GM12878 (cell line): ENCODE results near the gene IQGAP3. TPM values are rescaled to one million over a fixed set of nuclear protein-coding genes. Genes with fewer than 3 reads are reported as not detected.

Experiments used
- ATAC-seq: fragments of 200-7000 bp; cut with Tn5 transposase; 3 replicates; pipeline ENCODE4 v1.9.1; 2020; ENCODE audit warnings: mild to moderate bottlenecking, moderate library complexity
- BruUV-seq: library from RNA; stranded (reverse); fragments of 400-500 nt; replicated peaks from 2 replicates; lab custom pipeline; 2021; lab: Mats Ljungman, UMichigan
- CTCF ChIA-PET: fragments of 300-600 bp; sonication (Branson Sonifier 250); formaldehyde crosslinking; extraction: SDS; loops from one replicate; lab custom pipeline; 2021; ENCODE audit warnings: inconsistent platforms; lab: Yijun Ruan, JAX
- POLR2A ChIA-PET: fragments of 350-600 bp; formaldehyde crosslinking; extraction: SDS; loops from one replicate; lab custom pipeline; 2021; ENCODE audit warnings: inconsistent platforms; lab: Charles Lee
- RAD21 ChIA-PET: fragments of 300-600 bp; sonication (Branson Sonifier 250); formaldehyde crosslinking; loops from one replicate; lab custom pipeline; 2023; ENCODE audit warnings: antibody characterized with exemption; ENCODE audit not compliant: unreplicated experiment; lab: Charles Lee
- SMC1A ChIA-PET: fragments of 300-600 bp; sonication (Branson Sonifier 250); formaldehyde crosslinking; loops from one replicate; lab custom pipeline; 2023; ENCODE audit not compliant: unreplicated experiment, uncharacterized antibody; lab: Charles Lee
- DNase-seq: peaks from one replicate; pipeline ENCODE4 v3.0.0-alpha.2; 2011; ENCODE audit warnings: low read depth, low spot score
- FAIRE-seq: peaks from 3 replicates; lab custom pipeline; 2011; peaks lifted over from hg19 to GRCh38; lab: Jason Lieb, UNC
- H2AFZ ChIP-seq: 2 replicates; pipeline ENCODE4 v1.6.0; 2011; ENCODE audit warnings: low read depth, low read length, control low read depth; ENCODE audit not compliant: control insufficient read depth
- H3K27ac ChIP-seq: 2 replicates; pipeline ENCODE4 v1.5.1; 2011; ENCODE audit warnings: control low read depth; ENCODE audit not compliant: control insufficient read depth, insufficient read depth
- H3K27me3 ChIP-seq, 2 experiments: replicated peaks in 1 of 2; 2 replicates each; pipeline versions ENCODE4 v1.6.0 to v1.6.1; 2011; ENCODE audit warnings: low read length in 1 of 2; ENCODE audit not compliant: control insufficient read depth in 2 of 2, insufficient read depth in 2 of 2
- H3K36me3 ChIP-seq, 2 experiments: 2 replicates each; pipeline ENCODE4 v1.5.1; 2011; ENCODE audit warnings: low read length in 1 of 2; ENCODE audit not compliant: control insufficient read depth in 2 of 2, insufficient read depth in 2 of 2
- H3K4me1 ChIP-seq: 2 replicates; pipeline ENCODE4 v1.6.1; 2011; ENCODE audit warnings: mild to moderate bottlenecking, low read length, moderate library complexity, mixed read lengths; ENCODE audit not compliant: control insufficient read depth, insufficient read depth
- H3K4me2 ChIP-seq: 2 replicates; pipeline ENCODE4 v1.6.0; 2011; ENCODE audit warnings: control low read depth; ENCODE audit not compliant: control insufficient read depth, insufficient read depth
- H3K4me3 ChIP-seq: fragments of 200-600 bp; sonication (generic); 2 replicates; pipeline ENCODE4 v1.5.1; 2016
- H3K79me2 ChIP-seq: 2 replicates; pipeline ENCODE4 v1.6.0; 2011; ENCODE audit warnings: low read length; ENCODE audit not compliant: control insufficient read depth, insufficient read depth
- H3K9ac ChIP-seq: 2 replicates; pipeline ENCODE4 v1.8.0; 2011; ENCODE audit warnings: low read length, control low read depth, mixed read lengths; ENCODE audit not compliant: control insufficient read depth, insufficient read depth
- H3K9me3 ChIP-seq: replicated peaks from 3 replicates; pipeline ENCODE4 v1.5.1; 2011; ENCODE audit warnings: mild to moderate bottlenecking, low read length; ENCODE audit not compliant: control insufficient read depth, insufficient read depth
- H4K20me1 ChIP-seq: 2 replicates; pipeline ENCODE4 v1.6.0; 2011; ENCODE audit not compliant: control insufficient read depth, insufficient read depth
- E2F4 ChIP-seq: IDR thresholded peaks from 2 replicates; pipeline ENCODE4 v1.6.1; 2012; ENCODE audit warnings: low read depth, low read length, improper control_type of control experiment
- EED ChIP-seq: sonication (generic); IDR thresholded peaks from 2 replicates; pipeline ENCODE4 v1.6.1; 2016; ENCODE audit warnings: antibody characterized with exemption, low read depth
- HDAC2 ChIP-seq: fragments of 200-600 bp; sonication (generic); IDR thresholded peaks from 2 replicates; pipeline ENCODE4 v1.6.1; 2017
- IRF4 ChIP-seq: IDR thresholded peaks from 2 replicates; pipeline ENCODE4 v1.6.1; 2011; ENCODE audit warnings: low read depth, low read length
- IRF5 ChIP-seq: fragments of 450-650 bp; IDR thresholded peaks from 2 replicates; pipeline ENCODE4 v1.6.1; 2017; ENCODE audit warnings: borderline replicate concordance
- JUND ChIP-seq: IDR thresholded peaks from 2 replicates; pipeline ENCODE4 v1.6.1; 2012; ENCODE audit warnings: low read depth, mild to moderate bottlenecking, low read length, improper control_type of control experiment, moderate library complexity
- SKIL ChIP-seq: fragments of 450-650 bp; IDR thresholded peaks from 2 replicates; pipeline ENCODE4 v1.6.1; 2017; ENCODE audit warnings: mild to moderate bottlenecking, low read depth, inconsistent platforms; ENCODE audit not compliant: poor library complexity, severe bottlenecking
- SMAD5 ChIP-seq: IDR thresholded peaks from 2 replicates; pipeline ENCODE4 v1.6.1; 2016; ENCODE audit warnings: antibody characterized with exemption, low read depth
- YBX1 ChIP-seq: fragments of 450-650 bp; IDR thresholded peaks from 2 replicates; pipeline ENCODE4 v1.6.1; 2016; ENCODE audit warnings: antibody characterized with exemption
- ZNF384 ChIP-seq: IDR thresholded peaks from 2 replicates; pipeline ENCODE4 v1.6.1; 2012; ENCODE audit warnings: low read depth, mild to moderate bottlenecking, low read length, improper control_type of control experiment, borderline replicate concordance
- whole genome bisulfite sequencing: methylation state at CpG from one replicate; pipeline ENCODE4 v1.1.6; 2016; ENCODE audit warnings: low lambda C conversion rate; ENCODE audit not compliant: insufficient replicate concordance, insufficient coverage; ENCODE audit errors: missing lambda C conversion rate; 5-methylcytosine and 5-hydroxymethylcytosine counted together
- in situ Hi-C: fragments of 300-500 bp; cut with MboI; formaldehyde crosslinking; loops from 9 replicates; pipeline ENCODE4 v1.14.3; 2018; ENCODE audit warnings: mixed read lengths
- intact Hi-C: fragments of 100-400 bp; cut with micrococcal nuclease; formaldehyde crosslinking; loops from one replicate; pipeline ENCODE4 v1.14.2; 2022; ENCODE audit not compliant: unreplicated experiment
- polyA plus RNA-seq, 11 experiments: library from polyadenylated mRNA; depleted of rRNA in 4 of 11; unstranded in 6 of 11; stranded (reverse) in 5 of 11; fragments of >200 nt; fragmentation: Nextera tagmentation in 4 of 11; fragmentation: Illumina TruSeq in 1 of 11; extraction: Ambion mirVana in 4 of 11; extraction: Trizol in 1 of 11; gene quantifications; 1 replicate in 1 of 11; 2 replicates in 10 of 11; pipeline versions ENCODE4 v1.2.1 to v1.2.3, GENCODE V29; 2011 to 2016; ENCODE audit warnings: inconsistent platforms in 2 of 11, missing spikeins in 2 of 11, low read depth in 1 of 11
- total RNA-seq, 4 experiments: library from RNA; depleted of rRNA in 3 of 4; stranded (reverse); fragments of >200 nt in 3 of 4; fragmentation: Illumina TruSeq in 1 of 4; extraction: Trizol in 1 of 4; gene quantifications; 2 replicates each; pipeline versions ENCODE4 v1.2.1 to v1.2.3, GENCODE V29; 2013 to 2021

Gene IQGAP3
- total and polyA plus RNA-seq, 10 of the 15 experiments (the other 5 are each of a cell fraction or from before 2014, with no cell fraction given), result 1.1 to 10.7 (median 7.9) TPM

GRCh38 chr1:156530006-156530405, 42.4 kb downstream of the IQGAP3 start (continued):
- TF ChIP-seq IRF5, result no peak

- H3K9me3 ChIP-seq, result no peaks in the 10 kb centered on the region
- FAIRE-seq (no peak), ATAC-seq (no peak), DNase-seq (no peak)
- no peak overlapping the region for H3K9ac ChIP-seq
- H3K27ac ChIP-seq, result no peak overlapping the region
- no peak for TF ChIP-seq JUND
- no peak for TF ChIP-seq E2F4
- TF ChIP-seq SKIL, result no peak
- TF ChIP-seq ZNF384, result no peak
- no peak for TF ChIP-seq IRF4
- no peak for TF ChIP-seq SMAD5
- no peak for TF ChIP-seq EED
- TF ChIP-seq YBX1, result no peak
- TF ChIP-seq HDAC2, result no peak
- ChIA-PET POLR2A (no interaction called here), SMC1A (interaction anchor here (1.3 kb wide), 1 partner anchor 103 kb away, joined by 3 read pairs; no protein-coding TSS in a partner anchor), CTCF (interaction anchor here (1.0 to 1.6 kb wide), 3 partner anchors 49 to 143 kb away, joined by 3 to 8 read pairs (median 6); no protein-coding TSS in a partner anchor), RAD21 (interaction anchor here (0.8 kb wide), 1 partner anchor 28 kb away, joined by 3 read pairs; no protein-coding TSS in a partner anchor)
- no peak overlapping the region for H3K4me3 ChIP-seq
- no peaks in the 10 kb centered on the region for H4K20me1 ChIP-seq
- no TSS peak for BruUV-seq
- no peak overlapping the region for H3K4me2 ChIP-seq
- in situ Hi-C loops, result no loop called here
- no peaks in the 10 kb centered on the region for H3K79me2 ChIP-seq
- H3K4me1 ChIP-seq, result peaks cover 21% of the 10 kb centered on the region
- intact Hi-C loops, result no loop called here
- H3K27me3 ChIP-seq, result no peaks in the 10 kb centered on the region
- 77% methylated on average over 8 of the region's 8 CpGs for WGBS
- no peak overlapping the region for H2AFZ ChIP-seq
- H3K36me3 ChIP-seq, result no peaks in the 10 kb centered on the region; a peak in 2 of 4 replicates
These were observed 43.4 kb downstream of the IQGAP3 start for GRCh38 chr1:156528875-156529425.
